GM18907 (cell line): ENCODE results near the gene PTPRN.

Source experiments
- ATAC-seq: cut with Tn5 transposase; IDR thresholded peaks from one replicate; pipeline ENCODE4 v1.9.1; 2021; ENCODE audit warnings: mild to moderate bottlenecking, moderate library complexity; ENCODE audit not compliant: unreplicated experiment

PTPRN gene

GRCh38 chr2:219308142-219309101 lies 779 bp downstream of the PTPRN start:
- ATAC-seq: no peak

GRCh38 chr2:219306047-219306446 lies 3.2 kb downstream of the PTPRN start:
- ATAC-seq: no peak

- ATAC-seq: no peak
These were observed 5.0 kb downstream of the PTPRN start for GRCh38 chr2:219304223-219304622.

GRCh38 chr2:219302412-219302968 lies 6.7 kb downstream of the PTPRN start:
- ATAC-seq: no peak

GRCh38 chr2:219300022-219300421 lies 9.2 kb downstream of the PTPRN start:
- ATAC-seq: no peak

- no peak for ATAC-seq
These were observed 9.8 kb downstream of the PTPRN start for GRCh38 chr2:219299372-219299760.

- ATAC-seq: peak; percentile 63
These were observed 10.3 kb downstream of the PTPRN start for GRCh38 chr2:219298759-219299371.

GRCh38 chr2:219297766-219298456 lies 11.3 kb downstream of the PTPRN start:
- no peak for ATAC-seq

GRCh38 chr2:219296631-219297391 lies 12.4 kb downstream of the PTPRN start:
- ATAC-seq: no peak

GRCh38 chr2:219296142-219296541 lies 13.1 kb downstream of the PTPRN start:
- no peak for ATAC-seq

- peak; percentile 93 for ATAC-seq
These were observed 14.5 kb downstream of the PTPRN start for GRCh38 chr2:219294356-219295351.

GRCh38 chr2:219293736-219294231 lies 15.4 kb downstream of the PTPRN start:
- no peak for ATAC-seq

GRCh38 chr2:219292616-219293015 lies 16.6 kb downstream of the PTPRN start:
- no peak for ATAC-seq

GRCh38 chr2:219291910-219292490 lies 17.2 kb downstream of the PTPRN start:
- ATAC-seq: no peak

- ATAC-seq: no peak
These were observed 17.8 kb downstream of the PTPRN start for GRCh38 chr2:219291394-219291793.

GRCh38 chr2:219290381-219291171 lies 18.6 kb downstream of the PTPRN start:
- no peak for ATAC-seq

- ATAC-seq: no peak
These were observed 19.5 kb downstream of the PTPRN start for GRCh38 chr2:219289537-219290361.
